A549 treated with dexamethasone at 1 μM for 4 hours (cell line): ENCODE measurements around the gene HOXA6. TPM values are rescaled to one million over a fixed set of nuclear protein-coding genes. Genes with fewer than 3 reads are reported as not detected.

ENCODE experiments used
- total RNA-seq: library from RNA; stranded (reverse); fragments of 200-300 nt; extraction: Qiagen RNA extraction; gene quantifications from 5 replicates; pipeline ENCODE4 v1.2.3, GENCODE V29; 2022

The HOXA6 gene
- total RNA-seq = 0.98 to 1.7 TPM (median 1.4 TPM) in 5 replicates

GRCh38 chr7:27147199-27148030, at the start of gene HOXA6:
Gene HOXA6 (minus strand): TSS chr7:27147774. CDS start chr7:27147749, 25 bp downstream.

GRCh38 chr7:27185013-27185853, 37.7 kb upstream of the HOXA6 start, which contains the start of gene HOXA11:
Gene HOXA11 (minus strand): TSS chr7:27185232. CDS start chr7:27185144, 88 bp downstream.

GRCh38 chr7:27173956-27174873, 26.6 kb upstream of the HOXA6 start, which contains the start of gene HOXA10:
Gene HOXA10 (minus strand): TSS chr7:27174320. CDS start chr7:27174306, 14 bp downstream.

GRCh38 chr7:27165089-27165995, 17.8 kb upstream of the HOXA6 start, which contains the start of gene HOXA9:
Gene HOXA9 (minus strand): TSS chr7:27165537. CDS start chr7:27165457, 80 bp downstream.

GRCh38 chr7:27156508-27156898, 8.9 kb upstream of the HOXA6 start, which contains the start of gene HOXA7:
Gene HOXA7 (minus strand): TSS chr7:27156675. CDS start chr7:27156545, 130 bp downstream.

GRCh38 chr7:27151931-27152815, 4.6 kb upstream of the HOXA6 start, which contains the start of gene HOXA3:
Gene HOXA3 (minus strand): TSS chr7:27152583. CDS start chr7:27110640, 41,943 bp downstream.

GRCh38 chr7:27143023-27143949, 4.3 kb downstream of the HOXA6 start, which contains the start of gene HOXA5:
Gene HOXA5 (minus strand): TSS chr7:27143681. CDS start chr7:27143607, 74 bp downstream.

GRCh38 chr7:27130540-27131389, 16.8 kb downstream of the HOXA6 start, which contains the start of gene HOXA4:
Gene HOXA4 (minus strand): TSS chr7:27130757. CDS start chr7:27130733, 24 bp downstream.

GRCh38 chr7:27102581-27103442, 44.8 kb downstream of the HOXA6 start, which contains the start of gene HOXA2:
Gene HOXA2 (minus strand): TSS chr7:27102683. CDS start chr7:27102500, 183 bp downstream.

GRCh38 chr7:27095897-27096767, 51.4 kb downstream of the HOXA6 start, which contains the start of gene HOXA1:
Gene HOXA1 (minus strand): TSS chr7:27096000. CDS start chr7:27095912, 88 bp downstream.

Other genes starting within 250 kb of the HOXA6 start
- 2.6 to 3.8 TPM (median 3.6 TPM) in 5 replicates for gene HOXA1, start 51.8 kb downstream of the HOXA6 start, total RNA-seq
- 0.61 to 0.88 TPM (median 0.69 TPM) in 5 replicates for gene HOXA2, start 45.1 kb downstream of the HOXA6 start, total RNA-seq
- gene HOXA4, start 17.0 kb downstream of the HOXA6 start, total RNA-seq = 1.6 to 2.2 TPM (median 1.7 TPM) in 5 replicates
- gene HOXA5, start 4.1 kb downstream of the HOXA6 start, total RNA-seq = 4.3 to 6.1 TPM (median 5.0 TPM) in 5 replicates
- gene HOXA3, start 4.8 kb upstream of the HOXA6 start, total RNA-seq = 3.0 to 6.2 TPM (median 5.4 TPM) in 5 replicates
- 4.7 to 5.5 TPM (median 4.8 TPM) in 5 replicates for gene HOXA7, start 8.9 kb upstream of the HOXA6 start, total RNA-seq
- gene HOXA9, start 17.8 kb upstream of the HOXA6 start, total RNA-seq = 0.39 to 0.80 TPM (median 0.52 TPM) in 5 replicates
- 6.9 to 8.3 TPM (median 7.2 TPM) in 5 replicates for gene HOXA10, start 26.5 kb upstream of the HOXA6 start, total RNA-seq
- gene HOXA11, start 37.5 kb upstream of the HOXA6 start, total RNA-seq = 0.36 to 0.63 TPM (median 0.56 TPM) in 5 replicates
- 2.0 to 3.1 TPM (median 2.6 TPM) in 5 replicates for gene HOXA13, start 52.3 kb upstream of the HOXA6 start, total RNA-seq
- gene EVX1, start 95.0 kb upstream of the HOXA6 start, total RNA-seq = 0.07 to 0.19 TPM (median 0.13 TPM) in 5 replicates